CD4-positive, alpha-beta T cell treated with Interleukin-4 for 1 hour (primary cell): ENCODE measurements around the gene TSPAN9.
A peak's percentile ranks its signal among the peaks of the same experiment; 100 is the strongest.

Source experiments
- DNase-seq, 2 donors: peaks; one replicate each; pipeline ENCODE4 v3.0.0-alpha.2; 2020 to 2022

Gene TSPAN9

DNA sequence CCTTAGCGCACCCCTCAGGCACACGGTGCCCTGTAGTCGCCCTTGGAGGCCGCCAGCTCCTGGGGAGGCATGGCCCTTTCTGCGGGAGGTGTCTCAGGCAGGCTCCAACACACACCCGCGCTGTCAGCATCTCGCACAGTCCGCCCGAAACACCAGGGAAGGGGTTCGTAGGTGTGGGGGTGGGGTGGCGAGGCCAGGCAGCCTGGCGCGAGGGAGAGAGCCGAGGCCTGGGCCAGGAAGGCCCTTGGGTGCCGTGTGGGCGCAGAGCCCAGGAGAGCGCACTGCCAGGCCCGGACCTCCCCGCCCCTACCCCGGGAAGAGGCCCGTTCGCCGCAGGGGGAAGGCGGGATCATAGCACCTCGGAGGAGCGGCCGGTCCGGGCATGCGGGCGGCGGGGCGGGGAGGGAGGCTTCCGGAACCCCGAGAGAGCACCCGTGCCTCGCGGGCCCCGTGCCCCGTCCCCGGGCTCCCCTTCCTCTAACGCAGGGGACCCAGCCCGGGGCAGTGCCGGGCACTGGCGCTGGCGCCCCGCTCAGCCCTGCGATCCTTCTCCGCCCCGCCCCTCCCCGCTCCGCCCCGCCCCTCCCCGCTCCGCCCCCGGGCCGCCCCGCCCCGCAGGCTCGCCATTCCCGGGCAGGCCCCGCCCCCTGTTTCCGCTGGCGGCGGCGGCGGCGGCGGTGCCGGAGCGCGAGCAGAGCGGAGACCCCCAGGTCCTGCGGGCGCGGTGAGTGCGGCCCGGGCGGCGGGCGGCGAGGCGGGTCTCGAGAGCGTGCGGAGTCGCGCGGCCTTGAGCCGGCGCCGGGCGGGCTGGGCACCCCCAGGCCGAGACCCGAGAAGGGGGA lies at the start of gene TSPAN9:
TSS of gene TSPAN9 (plus strand) at position 650 of the 842 bp plus-strand sequence. CDS start 123,815 bp downstream, outside the sequence.
- DNase-seq, result peak; percentile 45 to 66

GRCh38 chr12:3028108-3028507 lies 49.1 kb upstream of the TSPAN9 start:
- no peak for DNase-seq

- DNase-seq, result no peak
Measured at GRCh38 chr12:3030821-3031429, 46.3 kb upstream of the TSPAN9 start.

DNA sequence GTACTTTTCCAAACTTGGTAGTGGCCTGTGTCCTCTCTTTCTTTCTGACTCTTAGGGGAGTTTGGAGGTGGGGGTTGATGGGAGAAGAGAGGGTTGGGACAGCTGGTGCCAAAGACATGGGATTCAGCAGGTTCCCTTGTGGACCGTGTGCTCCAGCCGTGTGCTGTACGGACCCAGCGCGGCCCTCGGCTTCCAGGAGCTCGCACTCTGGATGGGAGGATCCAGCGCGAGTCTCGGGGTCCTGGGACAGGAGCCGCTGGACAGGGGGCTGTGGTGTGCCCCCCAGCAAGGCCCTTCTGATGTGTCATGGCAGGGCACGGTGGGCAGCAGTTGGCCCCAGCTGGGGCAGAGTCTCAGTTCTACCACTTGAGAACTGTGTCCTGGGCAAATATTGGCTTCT lies 45.0 kb upstream of the TSPAN9 start:
- no peak for DNase-seq

DNA sequence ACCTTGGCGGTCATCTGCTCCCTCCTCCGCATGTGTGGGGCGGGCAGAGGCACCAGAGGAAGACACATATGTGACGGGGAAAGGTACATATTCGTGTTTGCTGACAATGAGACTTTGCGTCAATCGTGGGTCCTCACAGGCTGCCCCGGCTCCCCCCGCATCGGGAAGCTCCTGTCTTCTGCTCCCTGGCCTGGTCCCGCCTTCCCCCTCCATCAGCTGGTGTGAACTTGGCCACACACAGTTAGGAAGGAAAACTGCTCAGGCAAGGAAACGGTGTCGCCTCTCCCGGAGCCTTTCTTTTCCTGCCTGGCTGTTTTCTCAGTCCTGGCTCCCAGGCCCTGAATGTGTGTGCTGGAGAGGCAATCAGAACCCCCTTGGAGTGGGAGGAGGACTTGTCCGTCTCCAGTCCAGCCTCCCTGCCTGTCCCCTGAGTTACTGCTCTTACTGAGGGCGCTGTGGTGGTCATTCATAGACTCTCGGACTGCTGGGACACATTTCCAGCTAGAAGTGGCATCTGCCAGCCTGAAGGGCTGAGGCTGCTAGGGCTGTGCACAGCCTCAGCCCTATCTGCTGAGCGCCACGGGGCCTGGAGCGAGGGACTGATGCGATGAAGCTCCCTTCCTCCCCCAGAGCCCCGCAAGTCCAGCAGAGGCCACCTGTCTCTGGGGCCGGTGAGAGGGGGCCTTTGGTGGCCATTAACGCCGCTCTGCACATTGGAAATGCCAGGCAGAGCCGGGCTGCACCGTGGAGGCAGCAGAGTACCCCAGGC lies 44.2 kb upstream of the TSPAN9 start:
- DNase-seq, result no peak

GRCh38 chr12:3033539-3033867 lies 43.7 kb upstream of the TSPAN9 start:
- DNase-seq, result no peak

GRCh38 chr12:3034067-3034750 lies 43.0 kb upstream of the TSPAN9 start:
- peak in 1 of 2 donors; percentile 5 for DNase-seq

GRCh38 chr12:3035171-3035570 lies 42.0 kb upstream of the TSPAN9 start:
- DNase-seq, result no peak

GRCh38 chr12:3035815-3036702 lies 41.1 kb upstream of the TSPAN9 start:
- DNase-seq, result no peak

DNA sequence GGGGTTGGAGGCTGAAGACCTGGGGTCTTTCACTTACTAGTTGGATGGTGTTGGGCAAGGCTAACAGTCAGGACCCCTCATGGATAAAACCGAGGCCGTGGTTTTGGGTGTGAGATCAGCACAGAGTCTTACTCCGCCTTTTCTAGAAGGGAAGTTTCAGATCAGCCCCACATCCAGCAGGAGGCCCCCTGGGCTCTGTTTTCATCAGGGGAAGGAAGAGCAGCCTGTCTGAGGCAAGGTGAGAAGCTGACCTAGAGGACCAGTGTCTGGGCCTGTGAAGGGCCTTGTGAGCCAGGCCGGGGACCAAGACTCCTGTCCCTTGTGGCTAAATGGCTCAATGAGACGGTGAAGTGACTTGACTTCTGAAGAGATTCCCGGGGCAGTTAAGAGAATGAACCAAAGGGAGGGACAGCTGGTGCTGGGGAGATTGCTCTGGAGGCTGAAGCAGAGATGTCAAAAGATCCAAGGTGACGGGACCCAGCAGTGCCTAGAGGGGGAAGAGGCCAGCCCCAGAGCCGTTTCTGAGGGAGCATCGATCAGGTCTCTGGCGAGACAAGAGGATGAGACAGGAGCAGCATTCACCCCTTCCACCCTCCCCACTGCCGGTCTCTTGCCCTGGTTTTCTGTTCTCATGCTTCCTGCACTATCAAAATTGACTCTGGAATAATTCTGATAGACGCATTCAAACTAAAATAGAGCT lies 40.1 kb upstream of the TSPAN9 start:
- no peak for DNase-seq

GRCh38 chr12:3038166-3038565 lies 39.0 kb upstream of the TSPAN9 start:
- no peak for DNase-seq

- no peak for DNase-seq
Measured at GRCh38 chr12:3038926-3039510, 38.2 kb upstream of the TSPAN9 start.

DNA sequence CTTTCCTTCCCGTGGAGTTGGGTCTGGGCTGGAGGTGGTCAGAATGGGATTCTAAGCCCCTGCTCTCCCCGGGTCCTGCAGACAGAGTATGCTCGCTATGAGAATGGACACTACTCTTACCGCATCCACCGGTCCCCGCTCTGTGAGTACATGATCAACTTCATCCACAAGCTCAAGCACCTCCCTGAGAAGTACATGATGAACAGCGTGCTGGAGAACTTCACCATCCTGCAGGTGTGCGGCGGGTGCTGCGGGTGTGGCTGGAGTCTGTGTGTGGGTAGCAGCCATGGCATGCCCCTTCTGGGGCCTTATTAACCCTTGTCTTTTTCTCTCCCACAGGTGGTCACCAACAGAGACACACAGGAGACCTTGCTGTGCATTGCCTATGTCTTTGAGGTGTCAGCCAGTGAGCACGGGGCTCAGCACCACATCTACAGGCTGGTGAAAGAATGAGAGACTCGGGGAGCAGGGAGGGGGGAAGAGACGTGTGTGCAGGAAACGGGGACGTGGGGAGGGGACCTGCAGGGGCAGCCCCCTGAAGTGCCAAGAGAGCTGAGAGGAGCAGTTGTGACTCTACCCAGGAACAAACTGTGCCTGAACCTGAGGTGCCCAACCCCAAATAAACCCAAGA lies 37.0 kb upstream of the TSPAN9 start:
- no peak for DNase-seq

GRCh38 chr12:3040663-3041544 lies 36.3 kb upstream of the TSPAN9 start:
- no peak for DNase-seq

DNA sequence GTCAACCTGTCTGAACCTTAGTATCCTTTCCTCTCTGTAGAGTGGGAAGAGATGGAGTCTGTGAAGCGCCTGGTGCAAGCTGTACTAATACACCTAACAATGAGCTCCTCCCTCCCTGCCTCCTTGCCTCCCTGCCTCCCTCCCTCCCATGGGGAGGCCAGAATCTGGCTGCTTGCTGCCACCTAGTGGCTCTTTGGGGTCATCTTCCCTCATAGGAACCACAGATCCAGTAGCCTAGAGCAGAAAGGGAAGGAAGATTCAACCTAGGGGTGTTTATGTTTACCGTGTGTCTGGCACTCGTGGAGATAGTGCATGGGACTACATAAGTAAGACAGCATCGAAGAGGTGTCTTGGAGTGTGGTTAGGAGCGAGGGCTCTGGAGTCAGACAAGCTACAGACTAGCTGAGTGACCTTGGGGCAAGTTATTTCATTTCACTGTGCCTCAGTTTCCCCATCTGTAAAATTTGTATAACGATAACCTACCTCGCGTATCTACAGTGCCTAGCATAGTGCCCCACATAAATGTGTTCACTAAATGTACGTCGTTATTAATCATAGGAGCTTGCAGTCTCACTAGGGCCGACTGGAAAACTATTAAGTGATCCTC lies 35.5 kb upstream of the TSPAN9 start:
- peak; percentile 51 to 57 for DNase-seq

GRCh38 chr12:3042394-3042793 lies 34.8 kb upstream of the TSPAN9 start:
- DNase-seq, result peak in 1 of 2 donors; percentile 73

DNA sequence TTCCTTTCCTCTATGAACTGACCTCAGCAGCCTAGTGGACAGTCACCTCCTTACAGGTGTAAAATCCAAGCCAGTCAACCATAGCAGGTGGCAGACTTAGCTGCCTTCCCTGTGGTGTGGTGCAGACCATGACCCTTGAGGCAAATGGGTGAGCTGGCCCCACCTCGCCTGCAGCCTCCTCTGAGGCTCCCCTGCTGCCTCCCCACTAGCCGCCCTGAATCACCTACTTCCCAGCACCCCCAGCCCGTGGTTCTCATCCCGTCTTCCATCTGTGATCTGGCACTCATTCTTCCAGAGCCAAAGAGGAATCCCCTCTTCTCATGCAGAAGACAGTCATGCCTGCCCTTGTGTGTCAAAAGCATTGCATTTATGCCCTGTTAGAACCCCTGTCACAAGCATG lies 34.4 kb upstream of the TSPAN9 start:
- no peak for DNase-seq

DNA sequence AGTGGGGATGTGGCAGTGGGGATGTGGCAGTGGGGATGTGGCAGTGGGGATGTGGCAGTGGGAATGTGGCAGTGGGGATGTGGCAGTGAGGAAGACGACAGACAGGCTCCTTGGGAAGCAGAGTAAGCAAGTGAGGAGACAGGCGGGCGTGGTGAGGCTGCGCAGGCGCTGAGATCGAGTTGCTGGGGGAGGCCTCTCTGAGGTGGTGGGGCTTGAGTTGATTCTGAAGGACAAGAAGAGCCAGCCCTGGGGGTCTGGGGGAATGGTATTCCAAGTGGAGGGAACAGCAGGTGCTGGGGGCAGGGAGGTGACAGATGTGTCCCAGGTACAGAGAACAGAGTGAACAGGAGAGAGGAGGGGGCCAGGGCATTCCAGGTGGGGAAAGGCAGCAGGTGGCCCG lies 33.8 kb upstream of the TSPAN9 start:
- no peak for DNase-seq

- no peak for DNase-seq
Measured at GRCh38 chr12:3044141-3044630, 33.0 kb upstream of the TSPAN9 start.
